CD4-positive, alpha-beta T cell (primary cell): ENCODE data around the gene CSAD. TPM values are rescaled to one million over a fixed set of nuclear protein-coding genes. Genes with fewer than 3 reads are reported as not detected.
A peak's percentile ranks its signal among the peaks of the same experiment; 100 is the strongest.

Experiments
- ATAC-seq: fragments of 200-7000 bp; cut with Tn5 transposase; one replicate; pipeline ENCODE4 v1.10.0; 2022; ENCODE audit warnings: mild to moderate bottlenecking; ENCODE audit not compliant: poor library complexity
- CTCF ChIA-PET: fragments of 350-600 bp; sonication (Branson Sonifier 250); formaldehyde crosslinking; loops from one replicate; lab custom pipeline; 2021; ENCODE audit warnings: antibody characterized with exemption, inconsistent platforms; lab: Charles Lee
- POLR2A ChIA-PET: fragments of 350-600 bp; sonication (Branson Sonifier 250); formaldehyde crosslinking; loops from one replicate; lab custom pipeline; 2021; ENCODE audit warnings: antibody characterized with exemption, inconsistent platforms; lab: Charles Lee
- DNase-seq, 14 experiments: peaks; one replicate each; pipeline ENCODE4 v3.0.0-alpha.2; 2013 to 2020; ENCODE audit warnings: mixed read lengths in 2 of 14
- H3K27ac ChIP-seq, 2 donors: one replicate each; pipeline versions ENCODE4 v1.5.1 to v1.7.0; 2013; ENCODE audit warnings: low read length in 2 of 2, low read depth in 1 of 2, mild to moderate bottlenecking in 1 of 2
- H3K27me3 ChIP-seq, 2 experiments: 1 replicate in 1 of 2; 2 replicates in 1 of 2; pipeline versions ENCODE4 v1.6.1 to v1.7.0; 2013; ENCODE audit warnings: low read length in 2 of 2, control low read depth in 1 of 2, mild to moderate bottlenecking in 1 of 2, moderate library complexity in 1 of 2; ENCODE audit not compliant: insufficient read depth in 2 of 2, control insufficient read depth in 1 of 2
- H3K36me3 ChIP-seq: one replicate; pipeline ENCODE4 v1.6.1; 2013; ENCODE audit warnings: low read length, control low read depth; ENCODE audit not compliant: insufficient read depth
- H3K4me1 ChIP-seq: one replicate; pipeline ENCODE4 v1.6.1; 2013; ENCODE audit warnings: low read length, control low read depth; ENCODE audit not compliant: insufficient read depth
- H3K4me3 ChIP-seq: one replicate; pipeline ENCODE4 v1.5.1; 2013; ENCODE audit warnings: mild to moderate bottlenecking, low read length, moderate library complexity
- H3K9me3 ChIP-seq, 2 experiments: 1 replicate in 1 of 2; 2 replicates in 1 of 2; pipeline versions ENCODE4 v1.6.1 to v1.7.0; 2013; ENCODE audit warnings: low read length in 2 of 2, mild to moderate bottlenecking in 2 of 2, control low read depth in 1 of 2, moderate library complexity in 1 of 2; ENCODE audit not compliant: control insufficient read depth in 1 of 2, insufficient read depth in 1 of 2
- H3K27ac Mint-ChIP-seq: one replicate; pipeline ENCODE4 v1.8.0; 2020; ENCODE audit warnings: mixed read lengths
- H3K27me3 Mint-ChIP-seq: one replicate; pipeline ENCODE4 v1.8.0; 2021; ENCODE audit warnings: mixed read lengths
- H3K36me3 Mint-ChIP-seq: one replicate; pipeline ENCODE4 v1.8.0; 2021; ENCODE audit warnings: low read depth, mixed read lengths
- H3K4me1 Mint-ChIP-seq: one replicate; pipeline ENCODE4 v1.8.0; 2021; ENCODE audit warnings: low read depth, mixed read lengths
- H3K4me3 Mint-ChIP-seq: one replicate; pipeline ENCODE4 v1.8.0; 2020; ENCODE audit warnings: mild to moderate bottlenecking, mixed read lengths
- H3K9me3 Mint-ChIP-seq: one replicate; pipeline ENCODE4 v1.8.0; 2020; ENCODE audit warnings: mixed read lengths
- intact Hi-C, 2 experiments: fragments of 100-400 bp; cut with DNase I in 1 of 2; cut with micrococcal nuclease in 1 of 2; formaldehyde crosslinking; loops; one replicate each; pipeline versions ENCODE4 v1.15.1 to v1.9.0; 2023 to 2025; cut with DNase I, micrococcal nuclease
- total RNA-seq, 174 experiments: library from RNA in 2 of 174; stranded (reverse) in 2 of 174; gene quantifications; one replicate each; pipeline ENCODE4 v1.2.3 and lab custom pipeline; 2021 to 2026
- TF ChIP-seq, protein P1 (sequence below): fragments of 200-600 bp; IDR thresholded peaks from one replicate; pipeline ENCODE4 v1.8.0; 2022; ENCODE audit warnings: antibody characterized with exemption, mild to moderate bottlenecking

Gene CSAD
- total RNA-seq, 2 experiments from 2014 or later, result 56.7 to 57.3 TPM

GRCh38 chr12:53190108-53190729 lies 9.5 kb upstream of the CSAD start:
- no peak overlapping the region for H3K4me3 ChIP-seq
- H3K4me1 ChIP-seq, result peaks cover 20% of the 10 kb centered on the region
- Mint-ChIP-seq H3K4me3 (no peak overlapping the region), H3K9me3 (no peaks in the 10 kb centered on the region), H3K36me3 (peaks cover 98% of the 10 kb centered on the region), H3K27me3 (no peaks in the 10 kb centered on the region), H3K27ac (peak overlapping the region; percentile 68), H3K4me1 (peaks cover 32% of the 10 kb centered on the region)
- POLR2A ChIA-PET, result interaction anchor here (0.6 to 5.9 kb wide), 7 partner anchors 9 to 131 kb away, joined by 3 to 34 read pairs (median 4); partner anchors contain the start of genes AAAS, CSAD, ITGB7 and ZNF740
- H3K36me3 ChIP-seq, result peaks cover 97% of the 10 kb centered on the region
- CTCF ChIA-PET, result interaction anchor here (0.7 to 5.6 kb wide), 7 partner anchors 8 to 78 kb away, joined by 3 to 32 read pairs (median 3); partner anchors contain the start of gene ESPL1
- intact Hi-C loops, result loop anchor here (1.0 to 10.0 kb wide), 4 partner anchors 17 to 125 kb away; partner anchors contain the start of gene ITGB7 (in 1 of the 2)
- TF ChIP-seq, protein P1, sequence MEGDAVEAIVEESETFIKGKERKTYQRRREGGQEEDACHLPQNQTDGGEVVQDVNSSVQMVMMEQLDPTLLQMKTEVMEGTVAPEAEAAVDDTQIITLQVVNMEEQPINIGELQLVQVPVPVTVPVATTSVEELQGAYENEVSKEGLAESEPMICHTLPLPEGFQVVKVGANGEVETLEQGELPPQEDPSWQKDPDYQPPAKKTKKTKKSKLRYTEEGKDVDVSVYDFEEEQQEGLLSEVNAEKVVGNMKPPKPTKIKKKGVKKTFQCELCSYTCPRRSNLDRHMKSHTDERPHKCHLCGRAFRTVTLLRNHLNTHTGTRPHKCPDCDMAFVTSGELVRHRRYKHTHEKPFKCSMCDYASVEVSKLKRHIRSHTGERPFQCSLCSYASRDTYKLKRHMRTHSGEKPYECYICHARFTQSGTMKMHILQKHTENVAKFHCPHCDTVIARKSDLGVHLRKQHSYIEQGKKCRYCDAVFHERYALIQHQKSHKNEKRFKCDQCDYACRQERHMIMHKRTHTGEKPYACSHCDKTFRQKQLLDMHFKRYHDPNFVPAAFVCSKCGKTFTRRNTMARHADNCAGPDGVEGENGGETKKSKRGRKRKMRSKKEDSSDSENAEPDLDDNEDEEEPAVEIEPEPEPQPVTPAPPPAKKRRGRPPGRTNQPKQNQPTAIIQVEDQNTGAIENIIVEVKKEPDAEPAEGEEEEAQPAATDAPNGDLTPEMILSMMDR, result peak; percentile 76
- no peaks in the 10 kb centered on the region for H3K9me3 ChIP-seq
- DNase-seq (peak in 13 of 14 experiments; percentile 33 to 78 (median 46)), ATAC-seq (peak; percentile 98)
- H3K27me3 ChIP-seq, result no peaks in the 10 kb centered on the region
- H3K27ac ChIP-seq, result no peak overlapping the region

DNA sequence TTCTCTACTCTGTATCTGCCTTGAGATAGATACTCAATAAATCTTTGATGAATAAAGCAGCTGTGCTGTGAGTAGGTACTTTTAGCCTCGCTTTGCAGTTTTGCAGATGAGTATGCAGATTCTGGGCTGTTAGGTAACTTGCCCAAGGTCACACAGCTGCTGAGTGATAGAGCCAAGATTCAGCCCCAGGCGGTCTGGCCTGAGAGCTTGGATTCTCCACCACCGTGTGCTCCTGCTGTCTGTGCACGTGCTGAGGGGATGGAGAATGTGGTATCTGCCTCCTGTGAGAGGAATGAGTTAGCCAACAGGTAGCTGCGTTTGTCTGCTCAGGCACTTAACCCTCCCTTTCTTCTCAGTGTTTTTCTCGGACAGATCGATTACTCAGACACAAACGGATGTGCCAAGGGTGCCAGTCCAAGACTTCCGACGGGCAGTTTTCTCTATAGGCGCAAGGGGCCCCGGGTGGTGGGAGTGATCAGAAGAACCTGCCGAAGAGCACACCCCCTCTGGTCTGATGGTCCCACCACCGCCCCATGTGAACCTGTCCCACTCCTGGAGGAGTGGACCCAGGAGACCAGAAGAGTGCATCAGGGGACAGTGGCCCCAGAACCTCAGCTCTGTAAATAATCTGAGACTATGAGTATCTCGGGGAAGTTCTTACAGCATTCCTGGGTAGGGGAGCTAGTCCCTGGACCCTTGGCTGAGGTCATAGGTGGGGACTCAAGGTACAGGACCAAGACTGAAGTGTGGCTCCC lies 6.6 kb upstream of the CSAD start:
- Mint-ChIP-seq H3K4me1 (peaks cover 51% of the 10 kb centered on the region), H3K27ac (peak overlapping the region; percentile 24), H3K36me3 (peaks cover 96% of the 10 kb centered on the region)

DNA sequence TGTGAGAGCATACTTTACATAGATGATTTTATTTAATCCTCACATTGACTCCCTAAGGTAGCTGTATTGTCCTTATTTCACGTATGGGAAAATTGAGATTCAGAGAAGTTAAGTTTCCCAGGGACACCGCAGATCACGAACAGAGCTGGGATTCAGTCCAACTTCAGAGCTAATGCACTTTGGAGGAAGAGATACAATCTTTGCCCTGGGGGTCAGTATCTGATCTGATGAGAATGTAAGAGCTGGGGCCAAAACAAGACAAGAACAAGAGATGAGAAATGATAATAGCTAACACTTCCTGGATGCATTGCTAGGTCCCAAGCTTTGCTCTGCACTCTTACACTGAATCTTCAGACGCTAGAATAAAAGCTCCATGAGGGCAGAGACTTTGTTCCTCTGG lies 6.0 kb upstream of the CSAD start:
- Histone ChIP-seq H3K36me3 (peaks cover 96% of the 10 kb centered on the region), H3K27me3 (no peaks in the 10 kb centered on the region), H3K9me3 (no peaks in the 10 kb centered on the region), H3K4me3 (no peak overlapping the region), H3K27ac (no peak overlapping the region), H3K4me1 (peaks cover 43% of the 10 kb centered on the region)
- TF ChIP-seq, protein P1, result no peak
- ChIA-PET POLR2A (interaction anchor here (0.8 to 5.9 kb wide), 4 partner anchors 8 to 33 kb away, joined by 3 to 34 read pairs (median 16); partner anchors contain the start of gene ITGB7), CTCF (interaction anchor here (1.0 to 5.6 kb wide), 4 partner anchors 11 to 135 kb away, joined by 4 to 32 read pairs (median 4); partner anchors contain the start of genes AAAS and ESPL1)
- Mint-ChIP-seq H3K9me3 (no peaks in the 10 kb centered on the region), H3K36me3 (peaks cover 96% of the 10 kb centered on the region), H3K4me3 (no peak overlapping the region), H3K27me3 (no peaks in the 10 kb centered on the region), H3K4me1 (peaks cover 57% of the 10 kb centered on the region), H3K27ac (peak overlapping the region; percentile 22)
- no peak for ATAC-seq
- no peak for DNase-seq
- intact Hi-C loops, result no loop called here

More for the DNA sequence above, 6.6 kb upstream of the CSAD start:
- H3K4me3 ChIP-seq, result no peak overlapping the region
- H3K4me3 Mint-ChIP-seq, result no peak overlapping the region
- H3K9me3 ChIP-seq, result no peaks in the 10 kb centered on the region
- intact Hi-C loops, result no loop called here
- H3K36me3 ChIP-seq, result peaks cover 96% of the 10 kb centered on the region
- H3K27ac ChIP-seq, result no peak overlapping the region
- ChIA-PET POLR2A (interaction anchor here (0.8 to 5.9 kb wide), 6 partner anchors 7 to 108 kb away, joined by 3 to 34 read pairs (median 4); partner anchors contain the start of genes ITGB7 and PFDN5), CTCF (interaction anchor here (1.0 to 5.6 kb wide), 4 partner anchors 10 to 134 kb away, joined by 4 to 32 read pairs (median 4); partner anchors contain the start of genes AAAS and ESPL1)
- peaks cover 37% of the 10 kb centered on the region for H3K4me1 ChIP-seq
- H3K27me3 ChIP-seq, result no peaks in the 10 kb centered on the region
- ATAC-seq, result no peak
- peak in 1 of 14 experiments; percentile 2 for DNase-seq
- H3K9me3 Mint-ChIP-seq, result no peaks in the 10 kb centered on the region
- TF ChIP-seq, protein P1, result no peak
- H3K27me3 Mint-ChIP-seq, result no peaks in the 10 kb centered on the region
